SH-SY5Y (cell line): ENCODE data around the gene ARHGEF37.

Experiments
- GATA2 ChIP-seq: IDR thresholded peaks from 2 replicates; pipeline ENCODE4 v1.6.1; 2011; ENCODE audit warnings: mild to moderate bottlenecking, low read depth, low read length
- GATA3 ChIP-seq: IDR thresholded peaks from 2 replicates; pipeline ENCODE4 v1.6.1; 2011; ENCODE audit warnings: low read depth, mild to moderate bottlenecking, low read length, moderate library complexity

DNA sequence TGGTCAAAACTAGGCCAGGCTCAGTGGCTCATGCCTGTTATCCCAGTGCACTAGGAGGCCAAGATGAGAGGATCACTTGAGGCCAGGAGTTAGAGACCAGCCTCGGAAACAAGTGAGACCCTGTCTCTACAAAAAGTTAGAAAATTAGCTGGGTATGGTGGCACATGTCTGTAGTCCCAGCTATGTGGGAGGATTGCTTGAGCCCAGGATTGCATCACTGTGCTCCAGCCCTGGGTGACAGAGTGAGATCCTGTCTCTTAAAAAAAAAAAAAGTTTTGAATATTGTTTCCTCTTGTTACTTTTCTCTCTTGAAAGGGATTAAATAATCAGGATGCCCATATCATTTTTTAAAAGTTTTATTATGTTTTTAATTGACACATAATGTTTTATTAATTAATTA is 7.6 kb downstream of the ARHGEF37 start:
- TF ChIP-seq GATA2 (no peak), GATA3 (no peak)
